OCI-LY7 (cell line): ENCODE data around the gene SMAGP. TPM values are rescaled to one million over a fixed set of nuclear protein-coding genes. Genes with fewer than 3 reads are reported as not detected.
"Not testable (repeated sequence)": the region's sequence is repeated elsewhere in the genome, so short reads cannot be mapped to it uniquely, and the experiment has no call there.

Source experiments
- BruUV-seq: library from RNA; stranded (reverse); fragments of 400-500 nt; replicated peaks from 2 replicates; lab custom pipeline; 2021; lab: Mats Ljungman, UMichigan
- CTCF ChIA-PET: fragments of 300-600 bp; sonication (Branson Sonifier 250); formaldehyde crosslinking; loops from one replicate; lab custom pipeline; 2022; ENCODE audit warnings: antibody characterized with exemption; ENCODE audit not compliant: unreplicated experiment; lab: Charles Lee
- POLR2A ChIA-PET: fragments of 300-600 bp; sonication (Branson Sonifier 250); formaldehyde crosslinking; loops from one replicate; lab custom pipeline; 2022; ENCODE audit warnings: antibody characterized with exemption; lab: Charles Lee
- DNase-seq: peaks from one replicate; pipeline ENCODE4 v3.0.0-alpha.2; 2015; ENCODE audit warnings: low spot score
- H2AFZ ChIP-seq: fragments of 200-600 bp; sonication (generic), shearing (Covaris generic); 2 replicates; pipeline ENCODE4 v1.6.1; 2014; ENCODE audit warnings: mild to moderate bottlenecking, antibody characterized with exemption, low read length, moderate library complexity
- H3K27ac ChIP-seq: fragments of 200-600 bp; sonication (generic); 2 replicates; pipeline ENCODE4 v1.5.1; 2014; ENCODE audit warnings: mixed run types, low read depth, mild to moderate bottlenecking, moderate library complexity, low read length, inconsistent platforms; ENCODE audit not compliant: poor library complexity, severe bottlenecking
- H3K36me3 ChIP-seq: fragments of 200-600 bp; sonication (generic); 2 replicates; pipeline ENCODE4 v1.6.1; 2014; ENCODE audit warnings: mild to moderate bottlenecking, antibody characterized with exemption, low read length, moderate library complexity, mixed read lengths; ENCODE audit not compliant: insufficient read depth
- H3K4me1 ChIP-seq: fragments of 200-600 bp; sonication (generic); 2 replicates; pipeline ENCODE4 v1.5.1; 2014; ENCODE audit warnings: mild to moderate bottlenecking, low read length; ENCODE audit not compliant: insufficient read depth, poor library complexity, severe bottlenecking
- H3K4me2 ChIP-seq: fragments of 200-600 bp; sonication (generic); 2 replicates; pipeline ENCODE4 v1.6.1; 2014; ENCODE audit warnings: mild to moderate bottlenecking, low read length
- H3K4me3 ChIP-seq: fragments of 200-600 bp; sonication (generic); 2 replicates; pipeline ENCODE4 v1.5.1; 2014; ENCODE audit warnings: mild to moderate bottlenecking, low read depth, low read length; ENCODE audit not compliant: poor library complexity, severe bottlenecking
- H3K79me2 ChIP-seq: fragments of 200-600 bp; sonication (generic); 2 replicates; pipeline ENCODE4 v1.6.1; 2016; ENCODE audit warnings: low read depth, mild to moderate bottlenecking, low read length, moderate library complexity, mixed read lengths; ENCODE audit not compliant: insufficient read depth
- H3K9me2 ChIP-seq: fragments of 200-600 bp; sonication (generic); 2 replicates; pipeline ENCODE4 v1.6.1; 2016; ENCODE audit warnings: mild to moderate bottlenecking, low read length, mixed read lengths; ENCODE audit not compliant: insufficient read depth
- H3K9me3 ChIP-seq: fragments of 200-600 bp; sonication (generic); 2 replicates; pipeline ENCODE4 v1.6.1; 2014; ENCODE audit warnings: mild to moderate bottlenecking, mixed run types, low read length, mixed read lengths
- H4K20me1 ChIP-seq: fragments of 200-600 bp; sonication (generic); 2 replicates; pipeline ENCODE4 v1.6.1; 2014; ENCODE audit warnings: mild to moderate bottlenecking, antibody characterized with exemption, low read length, moderate library complexity, mixed read lengths; ENCODE audit not compliant: insufficient read depth
- CTCF ChIP-seq: fragments of 200-600 bp; sonication (generic); conservative IDR thresholded peaks from 2 replicates; pipeline ENCODE4 v1.5.1; 2014; ENCODE audit warnings: mild to moderate bottlenecking, antibody characterized with exemption, low read length, moderate library complexity, mixed read lengths
- EZH2phosphoT487 ChIP-seq: fragments of 200-600 bp; sonication (generic); IDR thresholded peaks from 2 replicates; pipeline ENCODE4 v1.6.1; 2018; ENCODE audit warnings: low read depth, borderline replicate concordance, mild to moderate bottlenecking, mixed run types, antibody characterized with exemption, low read length, moderate library complexity, mixed read lengths
- intact Hi-C: fragments of 100-400 bp; cut with micrococcal nuclease; formaldehyde crosslinking; loops from one replicate; pipeline ENCODE4 v1.10.0; 2022; ENCODE audit not compliant: unreplicated experiment
- total RNA-seq, 2 experiments: library from RNA; depleted of rRNA in 1 of 2; stranded (reverse); fragments of >200 nt in 1 of 2; shearing (Covaris generic) in 1 of 2; gene quantifications; 2 replicates each; pipeline ENCODE4 v1.2.3, GENCODE V29; 2014 to 2022

SMAGP gene
- total RNA-seq, 2 experiments from 2014 or later: 2.6 TPM; not detected in 1

GRCh38 chr12:51311389-51311788 is 41.2 kb upstream of the SMAGP start:
- CTCF ChIA-PET: no interaction called here
- DNase-seq: no peak
- H2AFZ ChIP-seq: no peak overlapping the region
- intact Hi-C loops: no loop called here
- H3K79me2 ChIP-seq: no peaks in the 10 kb centered on the region
- no peaks in the 10 kb centered on the region for H4K20me1 ChIP-seq
- no peak overlapping the region for H3K27ac ChIP-seq
- POLR2A ChIA-PET: no interaction called here
- H3K9me2 ChIP-seq: no peaks in the 10 kb centered on the region
- H3K4me1 ChIP-seq: no peaks in the 10 kb centered on the region
- no peaks in the 10 kb centered on the region for H3K9me3 ChIP-seq
- H3K36me3 ChIP-seq: no peaks in the 10 kb centered on the region
- H3K4me3 ChIP-seq: no peak overlapping the region
- H3K4me2 ChIP-seq: no peak overlapping the region
- TF ChIP-seq EZH2phosphoT487: no peak
- no peak for TF ChIP-seq CTCF
- BruUV-seq: no TSS peak

- Histone ChIP-seq H4K20me1 (no peaks in the 10 kb centered on the region), H3K4me3 (no peak overlapping the region), H3K4me1 (no peaks in the 10 kb centered on the region), H3K36me3 (no peaks in the 10 kb centered on the region), H3K4me2 (no peak overlapping the region), H3K27ac (no peak overlapping the region), H2AFZ (no peak overlapping the region), H3K9me3 (no peaks in the 10 kb centered on the region), H3K79me2 (no peaks in the 10 kb centered on the region), H3K9me2 (no peaks in the 10 kb centered on the region)
- no TSS peak for BruUV-seq
- ChIA-PET POLR2A (interaction anchor here (0.6 to 0.7 kb wide), 2 partner anchors 12 to 147 kb away, joined by 3 read pairs; no protein-coding TSS in a partner anchor), CTCF (no interaction called here)
- intact Hi-C loops: no loop called here
- DNase-seq: no peak
- TF ChIP-seq EZH2phosphoT487: no peak
- no peak for TF ChIP-seq CTCF
Measured at GRCh38 chr12:51307655-51308593, 37.7 kb upstream of the SMAGP start.

GRCh38 chr12:51306507-51306906 is 36.3 kb upstream of the SMAGP start:
- intact Hi-C loops: no loop called here
- Histone ChIP-seq H3K4me1 (no peaks in the 10 kb centered on the region), H3K4me2 (no peak overlapping the region), H2AFZ (no peak overlapping the region), H4K20me1 (no peaks in the 10 kb centered on the region), H3K79me2 (no peaks in the 10 kb centered on the region), H3K4me3 (no peak overlapping the region), H3K9me3 (no peaks in the 10 kb centered on the region), H3K27ac (no peak overlapping the region), H3K9me2 (no peaks in the 10 kb centered on the region), H3K36me3 (no peaks in the 10 kb centered on the region)
- BruUV-seq: no TSS peak
- ChIA-PET POLR2A (interaction anchor here (0.5 to 1.3 kb wide), 2 partner anchors 12 to 47 kb away, joined by 3 to 4 read pairs; no protein-coding TSS in a partner anchor), CTCF (no interaction called here)
- TF ChIP-seq CTCF: no peak
- no peak for TF ChIP-seq EZH2phosphoT487
- DNase-seq: no peak

DNA sequence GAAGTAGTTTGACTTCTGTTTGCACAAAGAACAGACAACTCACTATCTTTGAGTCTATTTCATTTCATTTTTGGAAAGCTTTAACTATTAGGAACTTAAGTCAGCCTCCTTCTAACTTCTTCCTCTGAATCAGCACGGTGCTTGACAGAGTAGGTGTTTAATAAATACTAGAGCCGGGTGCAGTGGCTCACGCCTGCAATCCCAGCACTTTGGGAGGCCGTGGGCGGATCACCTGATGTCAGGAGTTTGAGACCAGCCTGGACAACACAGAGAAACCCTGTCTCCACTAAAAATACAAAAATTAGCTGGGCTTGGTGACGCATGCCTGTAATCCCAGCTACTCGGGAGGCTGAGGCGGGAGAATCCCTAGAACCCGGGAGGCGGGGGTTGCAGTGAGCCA is 30.6 kb upstream of the SMAGP start:
- H3K36me3 ChIP-seq: not testable (repeated sequence)

More for the DNA sequence above, 30.6 kb upstream of the SMAGP start:
- DNase-seq, H3K4me2 ChIP-seq, H4K20me1 ChIP-seq, H3K4me1 ChIP-seq, H3K9me2 ChIP-seq, H2AFZ ChIP-seq, H3K4me3 ChIP-seq, H3K9me3 ChIP-seq, H3K79me2 ChIP-seq, intact Hi-C loops, CTCF ChIA-PET, H3K27ac ChIP-seq, BruUV-seq: not testable (repeated sequence)
- POLR2A ChIA-PET: interaction anchor here (0.6 to 1.0 kb wide), 3 partner anchors 11 to 617 kb away, joined by 3 read pairs; no protein-coding TSS in a partner anchor
